Neuron (in vitro differentiated cells): Measurements from ENCODE around the gene IVD.
A peak's percentile ranks its signal among the peaks of the same experiment; 100 is the strongest.

ENCODE experiments used
- H2AFZ ChIP-seq: one replicate; pipeline ENCODE4 v1.6.1; 2013; ENCODE audit warnings: low read depth, mild to moderate bottlenecking, inconsistent platforms, low read length, moderate library complexity
- H3K27me3 ChIP-seq: one replicate; pipeline ENCODE4 v1.6.1; 2013; ENCODE audit warnings: low read length; ENCODE audit not compliant: insufficient read depth
- H3K36me3 ChIP-seq: one replicate; pipeline ENCODE4 v1.6.1; 2013; ENCODE audit warnings: low read length; ENCODE audit not compliant: insufficient read depth
- H3K4me1 ChIP-seq: one replicate; pipeline ENCODE4 v1.6.1; 2013; ENCODE audit warnings: low read length; ENCODE audit not compliant: insufficient read depth
- H3K4me3 ChIP-seq: 2 replicates; pipeline ENCODE4 v1.5.1; 2013; ENCODE audit warnings: mild to moderate bottlenecking, low read length, moderate library complexity
- H3K9me3 ChIP-seq: one replicate; pipeline ENCODE4 v1.6.1; 2013; ENCODE audit warnings: low read length

Gene IVD

DNA sequence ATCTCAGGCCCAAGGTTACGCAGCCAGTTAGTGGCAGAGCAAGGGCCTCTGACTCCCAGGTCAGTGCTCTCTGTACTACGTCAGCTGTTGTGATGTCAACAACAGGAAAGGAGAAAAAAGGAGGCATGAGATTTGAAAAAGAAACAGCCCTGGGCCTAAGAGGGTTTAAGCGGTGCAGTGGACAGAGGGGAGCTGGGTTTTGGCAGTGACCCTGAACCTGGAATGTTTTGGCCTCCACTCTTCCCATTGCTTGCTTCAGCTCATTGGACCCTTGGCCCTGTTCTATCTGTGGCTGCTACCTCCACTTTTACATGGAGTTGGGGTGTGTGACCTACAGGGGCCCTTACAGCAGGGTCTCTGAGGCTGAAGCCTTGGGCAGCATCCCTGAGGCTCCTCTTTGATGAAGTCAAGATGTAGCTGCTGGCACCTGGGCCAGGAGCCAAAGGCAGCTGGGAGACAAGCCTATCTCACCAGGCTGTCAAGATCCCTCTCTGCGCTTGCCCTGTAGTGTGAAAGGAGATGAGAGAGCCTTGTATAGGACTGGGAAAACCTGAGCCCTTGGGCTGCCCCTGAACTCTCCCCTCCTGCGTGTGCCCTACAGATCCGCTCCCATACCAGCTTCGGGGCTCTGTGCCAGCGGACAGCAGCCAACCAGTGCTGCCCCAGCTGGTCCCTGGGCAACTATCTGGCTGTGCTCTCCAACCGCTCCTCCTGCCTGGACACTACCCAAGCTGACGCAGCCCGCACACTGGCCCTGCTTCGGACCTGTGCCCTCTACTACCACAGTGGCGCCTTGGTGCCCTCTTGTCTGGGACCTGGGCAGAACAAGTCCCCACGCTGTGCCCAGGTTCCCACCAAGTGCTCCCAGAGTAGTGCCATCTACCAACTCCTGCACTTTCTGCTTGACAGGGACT, 38.9 kb upstream of the IVD start:
- Histone ChIP-seq H3K36me3 (no peaks in the 10 kb centered on the region), H3K4me3 (no peak overlapping the region), H3K27me3 (peaks cover 41% of the 10 kb centered on the region), H3K9me3 (no peaks in the 10 kb centered on the region), H3K4me1 (no peaks in the 10 kb centered on the region), H2AFZ (no peak overlapping the region)

GRCh38 chr15:40367371-40367685, 38.3 kb upstream of the IVD start:
- Histone ChIP-seq H2AFZ (no peak overlapping the region), H3K27me3 (peaks cover 37% of the 10 kb centered on the region), H3K4me3 (no peak overlapping the region), H3K36me3 (no peaks in the 10 kb centered on the region), H3K4me1 (no peaks in the 10 kb centered on the region), H3K9me3 (no peaks in the 10 kb centered on the region)

DNA sequence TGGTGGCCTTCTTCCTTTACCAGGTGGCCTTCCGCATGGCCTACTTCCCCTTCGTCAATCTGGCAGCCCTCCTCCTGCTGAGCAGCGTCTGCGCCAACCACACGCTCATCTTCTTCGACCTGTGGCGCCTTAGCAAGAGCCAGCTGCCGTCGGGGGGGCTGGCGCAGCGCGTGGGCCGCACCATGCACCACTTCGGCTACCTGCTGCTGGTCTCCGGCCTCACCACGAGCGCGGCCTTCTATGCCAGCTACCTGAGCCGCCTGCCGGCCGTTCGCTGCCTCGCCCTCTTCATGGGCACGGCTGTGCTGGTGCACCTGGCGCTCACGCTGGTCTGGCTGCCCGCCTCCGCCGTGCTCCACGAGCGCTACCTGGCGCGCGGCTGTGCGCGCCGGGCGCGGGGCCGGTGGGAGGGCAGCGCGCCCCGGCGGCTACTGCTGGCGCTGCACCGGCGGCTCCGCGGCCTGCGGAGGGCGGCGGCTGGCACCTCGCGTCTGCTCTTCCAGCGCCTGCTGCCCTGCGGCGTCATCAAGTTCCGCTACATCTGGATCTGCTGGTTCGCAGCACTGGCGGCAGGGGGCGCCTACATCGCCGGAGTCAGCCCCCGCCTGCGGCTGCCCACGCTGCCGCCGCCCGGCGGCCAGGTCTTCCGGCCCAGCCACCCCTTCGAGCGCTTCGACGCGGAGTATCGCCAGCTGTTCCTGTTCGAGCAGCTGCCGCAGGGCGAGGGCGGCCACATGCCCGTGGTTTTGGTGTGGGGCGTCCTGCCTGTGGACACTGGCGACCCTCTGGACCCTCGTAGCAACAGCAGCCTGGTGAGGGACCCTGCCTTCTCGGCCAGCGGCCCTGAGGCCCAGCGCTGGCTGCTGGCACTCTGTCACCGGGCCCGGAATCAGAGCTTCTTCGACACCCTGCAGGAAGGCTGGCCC, 37.6 kb upstream of the IVD start:
- H3K36me3 ChIP-seq: no peaks in the 10 kb centered on the region
- peak overlapping the region; percentile 18 for H2AFZ ChIP-seq
- no peaks in the 10 kb centered on the region for H3K4me1 ChIP-seq
- no peak overlapping the region for H3K4me3 ChIP-seq
- no peaks in the 10 kb centered on the region for H3K9me3 ChIP-seq
- H3K27me3 ChIP-seq: peaks cover 37% of the 10 kb centered on the region

- H2AFZ ChIP-seq: no peak overlapping the region
- no peak overlapping the region for H3K4me3 ChIP-seq
- H3K27me3 ChIP-seq: peaks cover 37% of the 10 kb centered on the region
- no peaks in the 10 kb centered on the region for H3K4me1 ChIP-seq
- H3K36me3 ChIP-seq: no peaks in the 10 kb centered on the region
- H3K9me3 ChIP-seq: no peaks in the 10 kb centered on the region
These were observed 36.7 kb upstream of the IVD start for GRCh38 chr15:40368719-40369473.

- Histone ChIP-seq H3K9me3 (no peaks in the 10 kb centered on the region), H3K27me3 (peaks cover 33% of the 10 kb centered on the region), H2AFZ (no peak overlapping the region), H3K4me1 (no peaks in the 10 kb centered on the region), H3K4me3 (no peak overlapping the region), H3K36me3 (no peaks in the 10 kb centered on the region)
These were observed 36.1 kb upstream of the IVD start for GRCh38 chr15:40369474-40369869.

GRCh38 chr15:40369971-40370370, 35.6 kb upstream of the IVD start:
- peaks cover 29% of the 10 kb centered on the region for H3K27me3 ChIP-seq
- no peak overlapping the region for H3K4me3 ChIP-seq
- no peaks in the 10 kb centered on the region for H3K4me1 ChIP-seq
- no peak overlapping the region for H2AFZ ChIP-seq
- no peaks in the 10 kb centered on the region for H3K36me3 ChIP-seq
- H3K9me3 ChIP-seq: no peaks in the 10 kb centered on the region

- Histone ChIP-seq H3K27me3 (peaks cover 10% of the 10 kb centered on the region), H3K9me3 (no peaks in the 10 kb centered on the region), H3K4me3 (no peak overlapping the region), H3K4me1 (no peaks in the 10 kb centered on the region), H2AFZ (no peak overlapping the region), H3K36me3 (no peaks in the 10 kb centered on the region)
These were observed 32.6 kb upstream of the IVD start for GRCh38 chr15:40372981-40373380.

GRCh38 chr15:40377606-40378005, 28.0 kb upstream of the IVD start:
- Histone ChIP-seq H3K4me3 (no peak overlapping the region), H3K9me3 (no peaks in the 10 kb centered on the region), H2AFZ (no peak overlapping the region), H3K27me3 (no peaks in the 10 kb centered on the region), H3K4me1 (no peaks in the 10 kb centered on the region), H3K36me3 (no peaks in the 10 kb centered on the region)

GRCh38 chr15:40379374-40379773, 26.2 kb upstream of the IVD start:
- Histone ChIP-seq H3K27me3 (no peaks in the 10 kb centered on the region), H3K4me3 (no peak overlapping the region), H3K36me3 (peaks cover 2% of the 10 kb centered on the region), H3K4me1 (peaks cover 9% of the 10 kb centered on the region), H2AFZ (no peak overlapping the region), H3K9me3 (no peaks in the 10 kb centered on the region)

- H3K27me3 ChIP-seq: no peaks in the 10 kb centered on the region
- H3K36me3 ChIP-seq: peaks cover 5% of the 10 kb centered on the region
- H3K4me1 ChIP-seq: peaks cover 9% of the 10 kb centered on the region
- no peaks in the 10 kb centered on the region for H3K9me3 ChIP-seq
- H3K4me3 ChIP-seq: no peak overlapping the region
- no peak overlapping the region for H2AFZ ChIP-seq
These were observed 25.7 kb upstream of the IVD start for GRCh38 chr15:40379853-40380252.

GRCh38 chr15:40380636-40381035, 25.0 kb upstream of the IVD start:
- Histone ChIP-seq H3K27me3 (no peaks in the 10 kb centered on the region), H3K9me3 (no peaks in the 10 kb centered on the region), H3K4me3 (no peak overlapping the region), H3K4me1 (peaks cover 9% of the 10 kb centered on the region), H2AFZ (no peak overlapping the region), H3K36me3 (peaks cover 13% of the 10 kb centered on the region)

- Histone ChIP-seq H3K36me3 (peaks cover 23% of the 10 kb centered on the region), H3K27me3 (no peaks in the 10 kb centered on the region), H3K4me1 (peaks cover 9% of the 10 kb centered on the region), H3K9me3 (no peaks in the 10 kb centered on the region), H2AFZ (peak overlapping the region; percentile 68), H3K4me3 (peak overlapping the region; percentile 77)
These were observed 23.6 kb upstream of the IVD start for GRCh38 chr15:40381818-40382529.
